Caco-2 (cell line): Measurements from ENCODE around the gene GFPT2. TPM values are rescaled to one million over a fixed set of nuclear protein-coding genes. Genes with fewer than 3 reads are reported as not detected.

Experiments used
- BruUV-seq: library from RNA; stranded (reverse); fragments of 400-500 nt; replicated peaks from 2 replicates; lab custom pipeline; 2021; lab: Mats Ljungman, UMichigan
- CTCF ChIA-PET: fragments of 300-600 bp; sonication (Branson Sonifier 250); formaldehyde crosslinking; loops from one replicate; lab custom pipeline; 2022; ENCODE audit warnings: antibody characterized with exemption; lab: Charles Lee
- POLR2A ChIA-PET: fragments of 300-600 bp; sonication (Branson Sonifier 250); formaldehyde crosslinking; loops from one replicate; lab custom pipeline; 2022; ENCODE audit warnings: antibody characterized with exemption; lab: Charles Lee
- DNase-seq, 2 experiments: peaks; one replicate each; pipeline versions ENCODE4 v3.0.0 to v3.0.0-alpha.2; 2020 to 2022
- H3K27me3 ChIP-seq: replicated peaks from 2 replicates; pipeline ENCODE4 v1.6.0; 2011; ENCODE audit warnings: low read length; ENCODE audit not compliant: control insufficient read depth, insufficient read depth
- H3K36me3 ChIP-seq: 2 replicates; pipeline ENCODE4 v1.5.1; 2011; ENCODE audit warnings: low read length; ENCODE audit not compliant: control insufficient read depth, insufficient read depth
- H3K4me1 ChIP-seq: fragments of 250-450 bp; sonication (Bioruptor Pico); 2 replicates; pipeline ENCODE4 v1.5.1; 2020; ENCODE audit warnings: mild to moderate bottlenecking
- H3K4me3 ChIP-seq: 2 replicates; pipeline ENCODE4 v1.5.1; 2011; ENCODE audit warnings: low read depth, mild to moderate bottlenecking, control low read depth, low read length
- H3K9me3 ChIP-seq: fragments of 250-450 bp; sonication (Bioruptor Pico); 2 replicates; pipeline ENCODE4 v1.5.1; 2020; ENCODE audit warnings: mild to moderate bottlenecking, moderate library complexity
- H3K27ac Mint-ChIP-seq: one replicate; pipeline ENCODE4 v1.8.0; 2022; ENCODE audit warnings: mixed read lengths; ENCODE audit not compliant: unreplicated experiment
- H3K27me3 Mint-ChIP-seq: one replicate; pipeline ENCODE4 v1.8.0; 2022; ENCODE audit warnings: mixed read lengths; ENCODE audit not compliant: insufficient read depth, unreplicated experiment
- H3K36me3 Mint-ChIP-seq: one replicate; pipeline ENCODE4 v1.8.0; 2022; ENCODE audit warnings: mild to moderate bottlenecking, mixed read lengths; ENCODE audit not compliant: insufficient read depth, unreplicated experiment
- H3K4me1 Mint-ChIP-seq: one replicate; pipeline ENCODE4 v1.8.0; 2022; ENCODE audit warnings: low read depth, mixed read lengths; ENCODE audit not compliant: unreplicated experiment
- H3K4me3 Mint-ChIP-seq: one replicate; pipeline ENCODE4 v1.8.0; 2022; ENCODE audit warnings: mild to moderate bottlenecking, moderate library complexity, mixed read lengths; ENCODE audit not compliant: unreplicated experiment
- H3K9me3 Mint-ChIP-seq: one replicate; pipeline ENCODE4 v1.8.0; 2022; ENCODE audit warnings: mixed read lengths; ENCODE audit not compliant: unreplicated experiment
- intact Hi-C: fragments of 100-400 bp; cut with micrococcal nuclease; formaldehyde crosslinking; loops from one replicate; pipeline ENCODE4 v1.10.0; 2022; ENCODE audit not compliant: unreplicated experiment
- total RNA-seq: library from RNA; stranded (reverse); gene quantifications from 2 replicates; pipeline ENCODE4 v1.2.3, GENCODE V29; 2022
- TF ChIP-seq, protein P1 (sequence below), 2 experiments: fragments of 200-600 bp in 1 of 2; IDR thresholded peaks; 1 replicate in 1 of 2; 2 replicates in 1 of 2; pipeline versions ENCODE4 v1.5.1 to v1.8.0; 2011 to 2022; ENCODE audit warnings: antibody characterized with exemption in 1 of 2, control low read depth in 1 of 2, inconsistent platforms in 1 of 2, low read depth in 1 of 2, low read length in 1 of 2, mild to moderate bottlenecking in 1 of 2, moderate library complexity in 1 of 2; ENCODE audit not compliant: insufficient read depth in 1 of 2, severe bottlenecking in 1 of 2, unreplicated experiment in 1 of 2

The GFPT2 gene
- total RNA-seq, 1 experiment from 2014 or later = 1.6 TPM

DNA sequence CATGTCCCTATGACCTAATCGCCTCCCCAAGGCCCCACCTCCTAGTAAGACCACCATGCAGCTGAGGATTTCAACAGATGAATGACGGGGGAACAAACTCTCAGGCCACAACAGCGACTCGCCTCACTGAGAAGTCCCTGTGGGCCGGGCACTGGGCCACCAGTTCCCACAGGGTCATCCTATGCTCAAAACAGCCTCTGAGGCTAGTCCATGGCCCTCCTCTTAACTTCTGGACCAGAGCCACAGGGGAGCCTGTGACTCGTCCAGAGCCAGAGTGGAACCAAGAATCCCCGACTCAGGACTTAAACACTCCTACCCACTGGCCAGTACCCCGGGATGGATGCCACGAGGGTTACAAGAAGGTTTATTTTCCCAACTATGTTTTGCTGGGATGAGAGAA is 12.3 kb downstream of the GFPT2 start:
- Mint-ChIP-seq H3K4me3 (no peak overlapping the region), H3K9me3 (no peaks in the 10 kb centered on the region), H3K27me3 (no peaks in the 10 kb centered on the region), H3K27ac (no peak overlapping the region), H3K36me3 (no peaks in the 10 kb centered on the region), H3K4me1 (peaks cover 6% of the 10 kb centered on the region)
- no peaks in the 10 kb centered on the region for H3K36me3 ChIP-seq
- no TSS peak for BruUV-seq
- no peaks in the 10 kb centered on the region for H3K27me3 ChIP-seq
- DNase-seq = no peak
- TF ChIP-seq, protein P1, sequence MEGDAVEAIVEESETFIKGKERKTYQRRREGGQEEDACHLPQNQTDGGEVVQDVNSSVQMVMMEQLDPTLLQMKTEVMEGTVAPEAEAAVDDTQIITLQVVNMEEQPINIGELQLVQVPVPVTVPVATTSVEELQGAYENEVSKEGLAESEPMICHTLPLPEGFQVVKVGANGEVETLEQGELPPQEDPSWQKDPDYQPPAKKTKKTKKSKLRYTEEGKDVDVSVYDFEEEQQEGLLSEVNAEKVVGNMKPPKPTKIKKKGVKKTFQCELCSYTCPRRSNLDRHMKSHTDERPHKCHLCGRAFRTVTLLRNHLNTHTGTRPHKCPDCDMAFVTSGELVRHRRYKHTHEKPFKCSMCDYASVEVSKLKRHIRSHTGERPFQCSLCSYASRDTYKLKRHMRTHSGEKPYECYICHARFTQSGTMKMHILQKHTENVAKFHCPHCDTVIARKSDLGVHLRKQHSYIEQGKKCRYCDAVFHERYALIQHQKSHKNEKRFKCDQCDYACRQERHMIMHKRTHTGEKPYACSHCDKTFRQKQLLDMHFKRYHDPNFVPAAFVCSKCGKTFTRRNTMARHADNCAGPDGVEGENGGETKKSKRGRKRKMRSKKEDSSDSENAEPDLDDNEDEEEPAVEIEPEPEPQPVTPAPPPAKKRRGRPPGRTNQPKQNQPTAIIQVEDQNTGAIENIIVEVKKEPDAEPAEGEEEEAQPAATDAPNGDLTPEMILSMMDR (IDR thresholded peaks at IDR 0.05; ENCODE audit: insufficient read depth in 1 of 2, low read depth in 1 of 2, low read length in 1 of 2, severe bottlenecking in 1 of 2, unreplicated experiment in 1 of 2) = no peak
- H3K4me1 ChIP-seq = 0 out of 2 replicates have a peak, but pooled peaks cover 4% of the 10 kb centered on the region
- no peaks in the 10 kb centered on the region for H3K9me3 ChIP-seq
- intact Hi-C loops = no loop called here
- CTCF ChIA-PET = no interaction called here
- POLR2A ChIA-PET = no interaction called here
- no peak overlapping the region for H3K4me3 ChIP-seq

DNA sequence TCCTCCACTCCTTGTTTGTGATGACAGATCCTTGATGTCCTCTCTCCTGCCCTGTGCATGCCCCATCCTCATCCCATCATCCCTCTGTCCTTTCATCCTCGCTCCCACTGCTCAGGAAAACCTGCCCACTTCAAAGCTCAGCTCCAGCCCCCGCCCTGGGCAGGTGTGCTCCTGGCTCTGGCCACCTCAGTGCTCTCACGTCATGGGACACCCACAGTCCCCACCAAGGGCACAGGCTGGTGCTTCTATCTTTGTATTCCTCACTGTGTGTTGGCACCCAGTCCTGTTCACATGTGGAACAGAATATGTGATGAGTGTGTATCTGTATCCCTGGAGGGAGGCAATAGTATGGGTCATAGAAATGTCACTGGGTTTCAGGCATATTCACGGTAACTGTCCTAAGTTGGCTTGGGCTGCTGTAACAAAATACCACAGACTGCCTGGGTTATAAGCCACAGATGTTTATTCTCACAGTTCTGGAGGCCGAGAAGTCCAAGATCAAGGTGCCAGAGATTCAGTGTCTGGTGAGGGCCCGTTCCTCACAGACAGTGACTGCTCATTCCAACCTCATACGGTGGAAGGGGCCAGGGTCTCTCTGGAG is 13.5 kb downstream of the GFPT2 start:
- H3K9me3 Mint-ChIP-seq = no peaks in the 10 kb centered on the region
- intact Hi-C loops = no loop called here
- no peak overlapping the region for H3K27ac Mint-ChIP-seq
- no TSS peak for BruUV-seq
- H3K4me1 Mint-ChIP-seq = peaks cover 6% of the 10 kb centered on the region
- CTCF ChIA-PET = no interaction called here
- POLR2A ChIA-PET = no interaction called here
- no peak for DNase-seq
- Histone ChIP-seq H3K36me3 (no peaks in the 10 kb centered on the region), H3K4me1 (0 out of 2 replicates have a peak, but pooled peaks cover 4% of the 10 kb centered on the region), H3K27me3 (no peaks in the 10 kb centered on the region), H3K9me3 (no peaks in the 10 kb centered on the region), H3K4me3 (no peak overlapping the region)
- H3K27me3 Mint-ChIP-seq = no peaks in the 10 kb centered on the region
- H3K36me3 Mint-ChIP-seq = no peaks in the 10 kb centered on the region
- TF ChIP-seq, protein P1 (IDR thresholded peaks at IDR 0.05; ENCODE audit: insufficient read depth in 1 of 2, low read depth in 1 of 2, low read length in 1 of 2, severe bottlenecking in 1 of 2, unreplicated experiment in 1 of 2) = no peak
- H3K4me3 Mint-ChIP-seq = no peak overlapping the region

DNA sequence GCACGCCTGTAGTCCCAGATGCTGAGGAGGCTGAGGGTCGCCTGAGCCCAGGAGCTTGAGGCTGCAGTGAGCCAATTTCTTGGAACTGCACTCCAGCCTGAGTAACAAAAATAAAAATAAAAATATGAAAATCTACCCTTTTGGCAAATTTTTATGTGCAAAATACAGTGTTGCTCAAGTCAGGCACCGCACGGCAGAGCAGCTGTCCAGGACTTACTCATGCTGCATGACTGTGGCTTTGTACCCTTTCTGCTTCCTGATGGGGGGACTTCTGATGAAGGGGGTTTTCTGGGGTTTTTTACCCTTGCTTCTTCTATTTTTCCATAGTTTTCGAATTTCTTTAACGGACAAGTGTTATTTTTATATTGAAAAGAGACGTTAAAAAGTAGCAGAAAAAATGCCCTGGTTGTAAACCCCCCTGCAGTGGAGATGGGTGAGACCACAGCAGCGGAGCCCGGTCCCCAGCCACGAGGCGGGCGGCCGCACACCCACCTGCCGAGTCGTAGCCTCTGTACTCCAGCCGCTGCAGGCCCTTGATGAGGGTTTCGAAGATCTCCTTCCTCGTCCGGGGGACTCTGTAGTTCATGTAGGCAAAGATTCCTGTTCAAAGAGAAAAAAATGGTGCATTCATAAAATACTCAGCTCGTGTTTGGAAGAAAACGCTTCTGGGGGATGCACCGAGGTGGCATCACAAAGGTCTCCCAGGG is 15.0 kb downstream of the GFPT2 start:
- TF ChIP-seq, protein P1 (IDR thresholded peaks at IDR 0.05; ENCODE audit: insufficient read depth in 1 of 2, low read depth in 1 of 2, low read length in 1 of 2, severe bottlenecking in 1 of 2, unreplicated experiment in 1 of 2) = no peak
- Histone ChIP-seq H3K4me1 (no peaks in the 10 kb centered on the region), H3K4me3 (no peak overlapping the region), H3K9me3 (no peaks in the 10 kb centered on the region), H3K36me3 (no peaks in the 10 kb centered on the region), H3K27me3 (no peaks in the 10 kb centered on the region)
- H3K4me3 Mint-ChIP-seq = no peak overlapping the region
- BruUV-seq = no TSS peak
- H3K27me3 Mint-ChIP-seq = no peaks in the 10 kb centered on the region
- ChIA-PET CTCF (interaction anchor here (1.2 kb wide), 1 partner anchor 10 kb away, joined by 3 read pairs; no protein-coding TSS in a partner anchor), POLR2A (no interaction called here)
- no peak for DNase-seq
- no peaks in the 10 kb centered on the region for H3K36me3 Mint-ChIP-seq
- no peak overlapping the region for H3K27ac Mint-ChIP-seq
- no peaks in the 10 kb centered on the region for H3K9me3 Mint-ChIP-seq
- intact Hi-C loops = no loop called here
- H3K4me1 Mint-ChIP-seq = no peaks in the 10 kb centered on the region
